Subcutaneous abdominal adipose tissue (tissue), 5 donors: ENCODE measurements around the gene SDR42E2.

Experiments
- H3K27ac ChIP-seq: one replicate; pipeline ENCODE4 v1.7.0; 2013; ENCODE audit warnings: low read depth, mild to moderate bottlenecking, inconsistent platforms, low read length, moderate library complexity
- H3K27me3 ChIP-seq, 5 donors: one replicate each; pipeline ENCODE4 v1.7.0; 2013; ENCODE audit warnings: low read length in 5 of 5, inconsistent platforms in 1 of 5; ENCODE audit not compliant: control insufficient read depth in 5 of 5, insufficient read depth in 4 of 5
- H3K36me3 ChIP-seq, 5 donors: one replicate each; pipeline ENCODE4 v1.7.0; 2013; ENCODE audit warnings: low read length in 5 of 5; ENCODE audit not compliant: control insufficient read depth in 5 of 5, insufficient read depth in 5 of 5
- H3K4me1 ChIP-seq, 5 donors: one replicate each; pipeline ENCODE4 v1.7.0; 2013; ENCODE audit warnings: low read length in 5 of 5, mild to moderate bottlenecking in 3 of 5, moderate library complexity in 1 of 5; ENCODE audit not compliant: control insufficient read depth in 5 of 5, insufficient read depth in 5 of 5
- H3K4me3 ChIP-seq, 5 donors: one replicate each; pipeline ENCODE4 v1.7.0; 2013; ENCODE audit warnings: low read length in 5 of 5, low read depth in 1 of 5
- H3K9ac ChIP-seq, 5 donors: one replicate each; pipeline ENCODE4 v1.7.0; 2013; ENCODE audit warnings: low read length in 5 of 5, mild to moderate bottlenecking in 4 of 5, moderate library complexity in 3 of 5
- H3K9me3 ChIP-seq, 5 donors: one replicate each; pipeline ENCODE4 v1.7.0; 2013; ENCODE audit warnings: low read length in 5 of 5; ENCODE audit not compliant: control insufficient read depth in 5 of 5
- donor health status: healthy.
- donor health status: healthy.
- donor health status: healthy.
- donor health status: healthy.
- donor health status: healthy.

The SDR42E2 gene

DNA sequence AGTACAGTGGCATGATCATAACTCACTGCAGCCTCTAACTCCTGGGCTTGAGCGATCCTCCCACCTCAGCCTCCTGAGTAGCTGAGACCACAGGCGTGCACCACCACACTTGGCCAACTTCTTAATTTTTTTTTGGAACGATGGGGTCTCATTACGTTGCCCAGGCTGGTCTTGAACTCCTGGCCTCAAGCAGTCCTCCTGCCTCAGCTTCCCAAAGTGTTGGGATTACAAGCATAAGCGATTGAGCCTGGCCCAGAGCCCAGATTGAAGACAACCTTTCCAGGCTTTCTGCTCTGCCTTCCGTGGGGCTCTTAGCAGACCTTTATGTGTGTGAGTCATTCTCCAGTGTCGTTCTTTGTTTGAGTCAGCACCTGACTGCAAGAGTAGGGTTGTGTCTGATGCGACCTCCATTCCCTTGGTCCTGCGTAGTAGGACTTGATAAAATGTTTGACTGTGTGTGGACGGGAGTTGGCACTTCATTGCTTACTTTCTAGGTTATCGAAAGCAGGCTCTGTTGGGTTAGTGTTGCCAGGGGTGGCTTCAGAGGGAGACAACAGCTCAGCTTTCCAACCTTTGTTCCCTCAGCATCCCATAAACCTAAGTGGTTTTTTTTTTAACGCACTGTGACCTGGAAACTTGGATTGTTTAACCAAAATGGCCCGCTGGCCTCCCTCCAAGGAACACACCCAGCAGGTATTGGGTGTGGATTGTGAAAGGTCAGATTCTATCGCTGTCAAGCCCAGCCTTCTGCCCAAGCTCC, 70.2 kb downstream of the SDR42E2 start:
- peaks cover 2 to 58% (median 23%) of the 10 kb centered on the region in 5 donors for H3K36me3 ChIP-seq
- H3K9me3 ChIP-seq, result no peaks in the 10 kb centered on the region
- no peak overlapping the region for H3K27ac ChIP-seq
- H3K4me1 ChIP-seq, result peaks cover 3 to 12% (median 5%) of the 10 kb centered on the region in 5 donors
- no peaks in the 10 kb centered on the region for H3K27me3 ChIP-seq
- no peak overlapping the region for H3K9ac ChIP-seq
- no peak overlapping the region for H3K4me3 ChIP-seq

DNA sequence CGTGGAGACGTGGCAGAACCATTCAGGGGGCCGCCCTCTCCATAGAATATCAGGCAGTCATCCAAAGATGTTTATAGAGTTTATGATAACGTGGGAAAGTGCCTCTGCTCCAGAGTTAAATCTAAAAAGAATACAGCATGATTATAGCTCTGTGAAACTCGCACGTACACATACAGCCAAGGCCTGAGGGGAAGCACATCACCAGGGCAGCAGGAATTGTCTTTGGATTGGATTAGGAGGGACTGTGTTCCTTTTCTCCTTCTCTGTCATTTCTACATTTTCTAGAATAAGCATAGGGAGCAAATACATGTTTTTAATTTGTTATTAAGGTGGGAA, 70.7 kb downstream of the SDR42E2 start:
- H3K9ac ChIP-seq, result no peak overlapping the region
- H3K27me3 ChIP-seq, result no peaks in the 10 kb centered on the region
- H3K4me1 ChIP-seq, result peaks cover 3 to 12% (median 5%) of the 10 kb centered on the region in 5 donors
- no peaks in the 10 kb centered on the region for H3K9me3 ChIP-seq
- H3K4me3 ChIP-seq, result no peak overlapping the region
- no peak overlapping the region for H3K27ac ChIP-seq
- peaks cover 2 to 55% (median 22%) of the 10 kb centered on the region in 5 donors for H3K36me3 ChIP-seq

DNA sequence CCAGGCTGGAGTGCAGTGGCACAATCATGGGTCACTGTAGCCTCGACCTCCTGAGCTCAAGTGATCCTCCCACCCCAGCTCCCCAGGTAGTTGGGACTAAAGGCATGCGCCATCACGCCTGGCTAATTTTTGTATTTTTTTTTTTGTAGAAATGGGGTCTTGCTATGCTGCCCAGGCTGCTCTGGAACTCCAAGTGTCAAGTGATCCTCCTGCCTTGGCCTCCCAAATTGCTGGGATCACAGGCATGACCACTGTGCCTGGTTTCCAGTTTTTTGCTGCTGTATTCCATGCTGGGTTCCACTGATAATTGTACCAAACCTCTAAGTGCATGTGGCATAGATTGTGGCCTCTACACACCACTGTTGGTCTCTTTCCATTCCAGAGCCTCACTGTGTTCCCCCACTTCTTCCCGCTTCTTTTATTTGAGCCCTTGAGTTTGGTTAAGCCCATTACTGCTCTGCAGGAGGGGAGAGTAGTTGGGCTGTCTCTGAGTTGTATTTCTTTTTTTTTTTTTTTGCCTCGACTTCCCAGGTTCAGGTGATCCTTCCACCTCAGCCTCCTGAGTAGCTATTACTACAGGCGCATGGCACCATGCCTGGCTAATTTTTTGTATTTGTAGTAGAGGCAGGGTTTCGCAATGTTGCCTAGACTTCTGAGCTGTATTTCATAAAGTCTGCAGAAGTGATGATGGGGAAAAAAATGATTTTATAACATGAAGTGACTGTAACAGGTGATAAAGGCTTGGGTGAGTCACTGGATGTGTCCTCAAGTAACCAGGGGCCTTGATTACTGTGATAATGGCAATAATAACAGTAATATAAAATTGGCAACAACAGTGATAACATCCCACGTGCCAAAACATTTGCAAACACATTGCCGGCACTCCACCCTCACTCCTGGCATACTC, 73.8 kb downstream of the SDR42E2 start:
- no peak overlapping the region for H3K27ac ChIP-seq
- H3K4me1 ChIP-seq, result peaks cover 5 to 33% (median 27%) of the 10 kb centered on the region in 5 donors
- H3K36me3 ChIP-seq, result peaks cover 0 to 34% (median 17%) of the 10 kb centered on the region in 5 donors
- H3K27me3 ChIP-seq, result no peaks in the 10 kb centered on the region
- no peak overlapping the region for H3K9ac ChIP-seq
- H3K9me3 ChIP-seq, result no peaks in the 10 kb centered on the region
- no peak overlapping the region for H3K4me3 ChIP-seq

DNA sequence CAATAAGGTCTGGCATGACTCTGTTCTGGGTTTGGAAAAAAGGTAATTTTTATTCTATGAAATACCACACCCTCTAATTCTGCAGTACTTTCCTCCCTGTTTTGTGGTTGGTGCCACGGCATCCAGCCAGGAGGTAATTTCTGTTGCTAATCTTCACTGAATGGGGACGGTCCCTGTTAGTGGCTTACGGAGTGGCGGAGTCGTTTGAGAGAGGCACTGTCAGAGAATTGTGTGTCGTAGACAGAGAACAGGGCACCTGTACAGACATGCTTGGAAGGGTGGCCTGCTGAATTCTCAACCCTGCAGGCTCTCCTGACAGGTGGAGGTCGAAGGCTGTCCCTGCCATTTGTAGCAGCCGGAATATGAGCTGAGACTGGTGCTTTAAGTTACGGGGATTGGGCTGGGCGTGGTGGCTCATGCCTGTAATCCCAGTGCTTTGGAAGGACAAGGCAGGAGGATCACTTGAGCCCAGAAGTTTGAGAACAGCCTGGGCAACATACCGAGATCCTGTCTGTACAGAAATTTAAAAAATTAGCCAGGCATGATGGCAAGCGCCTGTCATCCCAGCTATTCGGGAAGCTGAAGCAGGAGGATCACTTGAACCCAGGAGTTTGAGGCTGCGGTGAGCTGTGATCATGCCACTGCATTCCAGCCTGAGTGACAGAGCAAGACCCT, 77.0 kb downstream of the SDR42E2 start:
- no peak overlapping the region for H3K27ac ChIP-seq
- peak overlapping the region in 1 of 5 donors; percentile 16 for H3K9ac ChIP-seq
- H3K27me3 ChIP-seq, result no peaks in the 10 kb centered on the region
- H3K4me3 ChIP-seq, result no peak overlapping the region
- no peaks in the 10 kb centered on the region for H3K9me3 ChIP-seq
- peaks cover 5 to 31% (median 25%) of the 10 kb centered on the region in 5 donors for H3K4me1 ChIP-seq
- peaks cover 0 to 20% (median 8%) of the 10 kb centered on the region in 5 donors for H3K36me3 ChIP-seq

DNA sequence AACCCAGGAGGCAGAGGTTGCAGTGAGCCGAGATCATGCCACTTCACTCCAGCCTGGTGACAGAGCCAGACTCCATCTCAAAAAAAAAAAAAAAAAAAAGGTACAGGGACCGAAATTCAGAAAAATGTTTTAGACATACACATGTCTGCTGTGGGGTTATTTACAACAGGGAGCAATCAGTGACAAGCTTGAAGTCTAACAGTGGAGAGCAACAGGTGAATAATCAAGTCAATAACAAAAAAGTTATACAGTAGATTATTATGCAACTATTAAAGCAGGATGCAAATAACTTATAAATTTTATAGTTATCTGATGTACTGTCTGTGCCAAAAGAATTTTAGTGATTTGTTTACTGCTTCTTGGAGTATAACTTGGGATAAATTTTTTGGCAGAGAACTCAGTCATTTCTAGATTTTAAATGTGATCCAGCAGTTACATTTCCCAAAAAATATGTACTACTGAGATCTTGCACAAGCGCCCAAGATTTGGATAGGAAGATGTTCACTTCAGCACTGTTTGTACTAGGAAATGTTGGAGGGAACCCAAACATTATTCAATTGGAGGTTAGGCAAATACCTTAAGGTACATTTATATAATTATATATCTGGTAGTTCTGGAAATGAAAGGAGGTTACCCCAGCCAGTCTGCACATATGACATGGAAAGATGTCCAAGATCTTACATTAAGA, 77.9 kb downstream of the SDR42E2 start:
- Histone ChIP-seq H3K4me1 (peaks cover 5 to 31% (median 25%) of the 10 kb centered on the region in 5 donors), H3K9ac (no peak overlapping the region), H3K9me3 (no peaks in the 10 kb centered on the region), H3K4me3 (no peak overlapping the region), H3K36me3 (peaks cover 0 to 25% (median 16%) of the 10 kb centered on the region in 5 donors), H3K27ac (no peak overlapping the region), H3K27me3 (no peaks in the 10 kb centered on the region)
